SU-DHL-6 (cell line): ENCODE results near the gene COL18A1.

Experiments used
- H2AFZ ChIP-seq: fragments of 200-600 bp; sonication (generic); 2 replicates; pipeline ENCODE4 v1.6.1; 2014; ENCODE audit warnings: low read depth, mild to moderate bottlenecking, moderate library complexity, mixed read lengths, antibody characterized with exemption, low read length; ENCODE audit not compliant: severe bottlenecking
- H3F3A ChIP-seq: fragments of 200-600 bp; shearing (Covaris generic); 2 replicates; pipeline ENCODE4 v1.6.0; 2016; ENCODE audit warnings: antibody characterized with exemption, mild to moderate bottlenecking; ENCODE audit not compliant: insufficient read depth
- H3K27ac ChIP-seq: fragments of 200-600 bp; sonication (generic); 2 replicates; pipeline ENCODE4 v1.5.1; 2016; ENCODE audit warnings: low read depth, mild to moderate bottlenecking, low read length, moderate library complexity, mixed read lengths
- H3K27me3 ChIP-seq: fragments of 200-600 bp; sonication (generic), shearing (Covaris generic); 2 replicates; pipeline ENCODE4 v1.6.0; 2014; ENCODE audit warnings: mild to moderate bottlenecking, low read length
- H3K36me3 ChIP-seq: fragments of 200-600 bp; sonication (generic); 2 replicates; pipeline ENCODE4 v1.6.1; 2014; ENCODE audit warnings: mild to moderate bottlenecking, low read length, mixed read lengths
- H3K4me2 ChIP-seq: fragments of 300-600, 200-600 bp; shearing (Covaris generic), sonication (generic); 2 replicates; pipeline ENCODE4 v1.6.0; 2014; ENCODE audit warnings: low read length, low read depth, mild to moderate bottlenecking; ENCODE audit not compliant: poor library complexity, severe bottlenecking
- H3K4me3 ChIP-seq: fragments of 200-600 bp; sonication (generic); 2 replicates; pipeline ENCODE4 v1.5.1; 2014; ENCODE audit warnings: antibody characterized with exemption, low read length, mild to moderate bottlenecking, mixed read lengths; ENCODE audit not compliant: insufficient read depth, poor library complexity, severe bottlenecking
- H3K79me2 ChIP-seq: fragments of 200-600 bp; sonication (generic); 2 replicates; pipeline ENCODE4 v1.6.1; 2014; ENCODE audit warnings: mild to moderate bottlenecking, low read length, moderate library complexity; ENCODE audit not compliant: insufficient read depth
- H3K9ac ChIP-seq: fragments of 200-600 bp; sonication (generic); 2 replicates; pipeline ENCODE4 v1.7.0; 2014; ENCODE audit warnings: mild to moderate bottlenecking, low read length
- H3K9me2 ChIP-seq: fragments of 200-600 bp; sonication (generic); replicated peaks from 2 replicates; pipeline ENCODE4 v1.6.1; 2014; ENCODE audit warnings: low read length; ENCODE audit not compliant: insufficient read depth
- H3K9me3 ChIP-seq: fragments of 200-600 bp; sonication (generic); 2 replicates; pipeline ENCODE4 v1.6.1; 2014; ENCODE audit warnings: low read length, mixed read lengths; ENCODE audit not compliant: insufficient read depth
- H4K20me1 ChIP-seq: fragments of 200-600 bp; sonication (generic); 2 replicates; pipeline ENCODE4 v1.6.1; 2014; ENCODE audit warnings: low read depth, mild to moderate bottlenecking, antibody characterized with exemption, low read length, moderate library complexity, mixed read lengths
- CTCF ChIP-seq: fragments of 200-600 bp; sonication (generic); IDR thresholded peaks from one replicate; pipeline ENCODE4 v1.5.1; 2017; ENCODE audit warnings: antibody characterized with exemption, mild to moderate bottlenecking, low read length, moderate library complexity; ENCODE audit not compliant: insufficient read depth, poor library complexity, severe bottlenecking
- EZH2phosphoT487 ChIP-seq: fragments of 200-600 bp; sonication (generic), shearing (Covaris generic); conservative IDR thresholded peaks from 2 replicates; pipeline ENCODE4 v1.6.1; 2018; ENCODE audit warnings: mild to moderate bottlenecking, antibody characterized with exemption, low read length, moderate library complexity, mixed read lengths

Gene COL18A1

GRCh38 chr21:45468051-45468970, 63.3 kb downstream of the COL18A1 start:
- H3K4me3 ChIP-seq: no peak overlapping the region
- no peak overlapping the region for H2AFZ ChIP-seq
- no peak overlapping the region for H3K27ac ChIP-seq
- H3K9me2 ChIP-seq: no peaks in the 10 kb centered on the region
- H3F3A ChIP-seq: no peaks in the 10 kb centered on the region
- TF ChIP-seq EZH2phosphoT487 (no peak), CTCF (no peak)
- no peak overlapping the region for H3K4me2 ChIP-seq
- no peak overlapping the region for H3K9ac ChIP-seq
- no peaks in the 10 kb centered on the region for H3K9me3 ChIP-seq
- H3K27me3 ChIP-seq: no peaks in the 10 kb centered on the region
- no peaks in the 10 kb centered on the region for H3K36me3 ChIP-seq
- H4K20me1 ChIP-seq: no peaks in the 10 kb centered on the region
- no peaks in the 10 kb centered on the region for H3K79me2 ChIP-seq

GRCh38 chr21:45468971-45469272, 64.0 kb downstream of the COL18A1 start:
- Histone ChIP-seq H3K9me3 (no peaks in the 10 kb centered on the region), H3K27ac (no peak overlapping the region), H3K9ac (no peak overlapping the region), H3F3A (no peaks in the 10 kb centered on the region), H2AFZ (no peak overlapping the region), H3K4me2 (no peak overlapping the region), H3K36me3 (no peaks in the 10 kb centered on the region), H4K20me1 (no peaks in the 10 kb centered on the region), H3K9me2 (no peaks in the 10 kb centered on the region), H3K27me3 (no peaks in the 10 kb centered on the region), H3K79me2 (no peaks in the 10 kb centered on the region), H3K4me3 (no peak overlapping the region)
- TF ChIP-seq CTCF: no peak
- no peak for TF ChIP-seq EZH2phosphoT487

GRCh38 chr21:45469273-45470086, 64.5 kb downstream of the COL18A1 start:
- H3K4me2 ChIP-seq: no peak overlapping the region

More at GRCh38 chr21:45469273-45470086, 64.5 kb downstream of the COL18A1 start:
- no peak overlapping the region for H3K27ac ChIP-seq
- H3K9me2 ChIP-seq: no peaks in the 10 kb centered on the region
- no peak overlapping the region for H3K4me3 ChIP-seq
- H3F3A ChIP-seq: no peaks in the 10 kb centered on the region
- no peaks in the 10 kb centered on the region for H3K36me3 ChIP-seq
- TF ChIP-seq CTCF (no peak), EZH2phosphoT487 (no peak)
- no peak overlapping the region for H2AFZ ChIP-seq
- no peaks in the 10 kb centered on the region for H3K79me2 ChIP-seq
- no peaks in the 10 kb centered on the region for H3K9me3 ChIP-seq
- H3K9ac ChIP-seq: no peak overlapping the region
- no peaks in the 10 kb centered on the region for H4K20me1 ChIP-seq
- H3K27me3 ChIP-seq: no peaks in the 10 kb centered on the region
